RPMI7951 (cell line): ENCODE results near the gene KDM4B. TPM values are rescaled to one million over a fixed set of nuclear protein-coding genes. Genes with fewer than 3 reads are reported as not detected.
"Not testable (repeated sequence)": the region's sequence is repeated elsewhere in the genome, so short reads cannot be mapped to it uniquely, and the experiment has no call there.

ENCODE experiments used
- DNase-seq: peaks from one replicate; pipeline ENCODE4 v3.0.0-alpha.2; 2012; ENCODE audit warnings: low read depth
- total RNA-seq: library from RNA; depleted of rRNA; stranded (reverse); fragments of >200 nt; shearing (Covaris generic); gene quantifications from 2 replicates; pipeline ENCODE4 v1.2.3, GENCODE V29; 2014

The KDM4B gene
- total RNA-seq, 1 experiment from 2014 or later, result 6.2 TPM

DNA sequence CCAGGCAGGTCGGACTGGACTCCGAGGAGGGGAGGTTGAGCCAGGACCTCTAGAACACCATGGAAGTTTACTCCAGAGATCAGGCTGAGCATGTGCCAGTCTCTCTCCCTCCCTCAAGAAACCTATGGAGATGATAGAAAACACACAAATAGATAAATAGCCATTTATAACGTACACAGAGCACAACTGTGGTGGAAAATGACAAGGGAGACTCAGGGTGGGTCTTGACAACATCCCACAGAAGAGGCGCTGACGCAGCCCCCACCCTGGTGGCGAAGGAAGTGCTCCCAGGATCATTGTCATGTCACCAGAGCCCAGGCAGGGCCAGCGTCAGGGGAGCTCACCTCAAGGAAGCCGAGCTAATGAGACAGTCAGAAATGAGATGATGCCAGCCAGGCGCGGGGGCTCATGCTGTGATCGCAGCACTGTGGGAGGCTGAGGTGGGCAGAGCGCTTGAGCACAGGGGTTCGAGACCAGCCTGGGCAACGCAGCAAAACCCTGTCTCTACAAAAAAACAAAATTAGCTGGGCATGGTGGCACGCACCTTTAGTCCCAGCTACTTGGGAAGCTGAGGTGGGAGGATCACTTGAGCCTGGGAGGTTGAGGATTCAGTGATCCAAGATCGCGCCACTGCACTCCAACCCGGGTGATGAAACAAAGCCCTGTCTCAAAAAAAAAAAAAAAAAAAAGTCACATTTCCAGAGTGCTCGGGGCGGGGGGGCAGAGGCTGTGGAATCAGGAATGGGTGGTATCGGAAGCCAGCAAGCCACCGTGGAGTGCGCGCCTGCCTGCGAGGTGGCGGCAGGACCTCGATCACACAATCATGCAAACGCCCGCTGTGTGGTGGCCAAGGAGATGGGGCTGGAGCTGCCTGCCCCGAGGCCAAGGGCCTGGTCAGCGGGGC, 178.4 kb downstream of the KDM4B start:
- no peak for DNase-seq

DNA sequence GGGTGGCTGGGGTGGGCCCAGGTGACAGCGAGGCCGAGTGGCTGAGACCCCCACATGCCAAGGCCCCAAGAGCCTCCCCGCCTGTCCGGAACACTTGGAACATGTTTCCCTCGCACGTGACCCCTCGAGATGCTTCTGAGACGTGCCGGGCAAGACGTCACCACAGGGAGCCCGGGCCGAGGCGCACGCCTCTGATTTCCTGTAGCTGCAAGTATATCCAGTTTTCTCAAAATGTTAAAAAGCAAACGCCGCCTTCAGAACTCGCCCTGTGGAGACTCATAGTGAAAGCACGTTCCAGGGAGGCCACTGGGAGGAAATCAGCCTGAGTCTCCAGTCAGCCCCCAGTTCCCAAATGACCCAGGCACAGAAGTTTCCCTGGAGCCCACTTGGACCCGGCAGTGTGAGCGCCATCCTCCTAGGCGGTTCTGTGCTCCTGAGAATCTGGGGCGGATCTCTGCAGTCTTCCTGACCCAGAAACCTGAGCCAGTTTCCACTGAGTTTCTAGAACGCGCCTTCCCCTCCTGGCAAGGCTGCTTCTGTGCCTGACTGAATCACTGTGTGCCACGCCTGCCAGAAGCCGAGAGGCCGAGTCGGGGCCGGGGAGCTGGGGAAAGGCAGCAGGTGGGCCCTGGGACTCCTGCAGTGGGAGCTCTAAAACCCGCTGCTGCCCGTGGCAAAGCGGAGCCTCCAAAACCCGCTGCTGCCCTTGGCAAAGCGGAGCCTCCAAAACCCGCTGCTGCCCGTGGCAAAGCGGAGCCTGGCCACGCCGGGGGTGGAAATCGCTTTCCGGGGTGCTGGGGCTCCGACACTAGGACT, 179.3 kb downstream of the KDM4B start:
- DNase-seq, result no peak

DNA sequence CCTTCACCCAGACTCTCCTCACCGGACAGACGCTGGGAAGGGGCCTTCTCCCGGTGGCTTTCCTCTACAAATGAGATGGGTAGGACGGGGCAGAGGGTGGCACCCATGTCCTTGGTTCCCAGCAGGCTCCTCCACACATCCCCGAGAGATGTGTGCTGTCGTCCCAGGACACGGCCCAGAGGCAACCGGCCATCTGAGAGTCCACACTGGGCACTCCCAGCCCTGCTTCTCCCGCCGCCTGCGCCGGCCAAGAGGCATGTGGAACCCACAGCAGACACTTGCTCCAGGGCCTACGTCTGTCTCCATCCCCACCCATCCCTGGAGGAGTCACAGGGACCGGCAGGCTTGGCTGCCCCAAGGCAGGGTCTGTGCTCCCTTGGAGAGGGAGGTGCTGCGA, 179.9 kb downstream of the KDM4B start:
- no peak for DNase-seq

DNA sequence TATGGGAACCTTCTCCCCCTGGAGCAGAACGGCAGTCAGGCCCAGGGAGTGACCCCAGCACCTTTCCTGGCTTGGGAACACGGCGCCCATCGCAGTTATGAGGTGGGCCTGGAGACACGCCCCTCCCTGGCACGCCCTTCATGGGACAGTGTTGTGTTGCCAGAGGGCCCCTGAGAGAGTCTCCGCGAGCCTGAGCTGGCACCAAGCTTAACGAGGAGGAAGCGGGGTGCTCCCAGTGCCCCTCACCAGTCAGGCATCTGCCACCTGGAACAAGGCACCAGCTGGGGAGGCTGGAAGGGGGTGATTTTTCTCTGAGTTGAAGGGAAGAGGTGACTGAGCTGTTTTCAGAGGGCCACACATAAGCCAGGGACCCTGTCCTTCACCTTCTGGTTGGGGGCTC, 180.6 kb downstream of the KDM4B start:
- no peak for DNase-seq

DNA sequence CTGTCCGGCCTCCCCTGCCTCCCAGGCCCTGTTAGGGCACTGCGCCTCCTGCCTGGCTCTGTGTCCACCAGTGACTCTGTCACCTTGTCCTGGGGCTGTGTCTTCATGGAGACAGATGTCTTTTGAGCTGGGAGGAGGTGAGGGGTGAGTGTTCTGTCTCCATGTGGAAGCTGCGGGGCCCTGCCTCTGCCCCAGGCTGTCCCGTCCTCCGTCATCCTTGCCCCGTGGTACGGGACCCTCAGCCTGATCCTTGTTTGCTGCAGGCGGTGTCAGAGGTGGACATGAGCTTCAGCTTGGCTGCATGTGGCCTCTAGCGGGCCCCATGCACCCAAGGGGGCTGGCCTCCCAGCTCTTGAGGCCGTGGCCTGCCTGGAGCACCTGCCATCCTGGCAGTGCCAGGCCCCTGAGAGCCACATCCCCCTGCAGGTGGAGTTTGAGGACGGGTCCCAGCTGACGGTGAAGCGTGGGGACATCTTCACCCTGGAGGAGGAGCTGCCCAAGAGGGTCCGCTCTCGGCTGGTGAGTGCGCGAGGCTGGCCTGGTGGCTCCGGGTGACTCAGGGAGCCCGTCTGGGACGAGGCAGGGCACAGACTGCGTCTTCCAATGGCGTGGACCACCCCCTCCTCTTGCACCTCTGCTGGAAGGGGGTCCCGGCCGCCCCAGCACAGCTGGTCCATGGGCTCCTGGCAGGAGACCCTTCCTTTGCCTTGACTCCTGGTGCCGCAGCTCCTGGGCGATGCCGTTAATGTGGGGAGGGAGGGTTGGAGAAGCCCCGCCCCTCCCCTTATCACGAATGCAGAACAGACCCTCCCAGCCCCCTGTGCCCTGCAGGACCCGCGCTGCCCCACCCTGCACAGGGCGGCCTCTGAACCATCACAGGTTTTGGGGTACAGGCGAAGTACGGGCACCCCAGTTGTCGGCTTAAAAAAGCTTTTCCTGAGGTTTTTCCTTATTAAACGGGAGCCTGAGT, 181.3 kb downstream of the KDM4B start:
- DNase-seq, result no peak

DNA sequence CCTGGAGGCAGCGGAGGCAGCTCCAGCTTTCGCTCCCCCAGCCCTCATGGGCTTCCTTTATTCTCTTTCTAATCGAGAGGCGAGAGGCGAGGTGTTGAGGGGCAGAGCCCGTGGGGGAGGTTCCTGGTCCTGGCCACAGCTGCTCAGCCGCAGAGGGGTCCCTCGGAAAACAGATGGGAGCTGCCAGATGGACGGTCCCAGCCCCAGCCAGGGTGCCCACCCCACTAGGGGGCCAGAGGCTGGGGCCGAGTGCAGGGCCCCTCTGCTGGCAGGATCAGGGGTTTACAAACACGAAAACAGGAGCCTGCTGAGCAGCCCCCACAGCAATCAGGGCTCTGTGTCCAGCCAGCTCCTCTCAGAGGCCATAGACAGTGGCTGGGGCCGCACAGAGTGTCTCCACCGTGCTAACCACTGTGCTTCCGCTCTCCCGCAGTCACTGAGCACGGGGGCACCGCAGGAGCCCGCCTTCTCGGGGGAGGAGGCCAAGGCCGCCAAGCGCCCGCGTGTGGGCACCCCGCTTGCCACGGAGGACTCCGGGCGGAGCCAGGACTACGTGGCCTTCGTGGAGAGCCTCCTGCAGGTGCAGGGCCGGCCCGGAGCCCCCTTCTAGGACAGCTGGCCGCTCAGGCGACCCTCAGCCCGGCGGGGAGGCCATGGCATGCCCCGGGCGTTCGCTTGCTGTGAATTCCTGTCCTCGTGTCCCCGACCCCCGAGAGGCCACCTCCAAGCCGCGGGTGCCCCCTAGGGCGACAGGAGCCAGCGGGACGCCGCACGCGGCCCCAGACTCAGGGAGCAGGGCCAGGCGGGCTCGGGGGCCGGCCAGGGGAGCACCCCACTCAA, 182.2 kb downstream of the KDM4B start:
- no peak for DNase-seq

DNA sequence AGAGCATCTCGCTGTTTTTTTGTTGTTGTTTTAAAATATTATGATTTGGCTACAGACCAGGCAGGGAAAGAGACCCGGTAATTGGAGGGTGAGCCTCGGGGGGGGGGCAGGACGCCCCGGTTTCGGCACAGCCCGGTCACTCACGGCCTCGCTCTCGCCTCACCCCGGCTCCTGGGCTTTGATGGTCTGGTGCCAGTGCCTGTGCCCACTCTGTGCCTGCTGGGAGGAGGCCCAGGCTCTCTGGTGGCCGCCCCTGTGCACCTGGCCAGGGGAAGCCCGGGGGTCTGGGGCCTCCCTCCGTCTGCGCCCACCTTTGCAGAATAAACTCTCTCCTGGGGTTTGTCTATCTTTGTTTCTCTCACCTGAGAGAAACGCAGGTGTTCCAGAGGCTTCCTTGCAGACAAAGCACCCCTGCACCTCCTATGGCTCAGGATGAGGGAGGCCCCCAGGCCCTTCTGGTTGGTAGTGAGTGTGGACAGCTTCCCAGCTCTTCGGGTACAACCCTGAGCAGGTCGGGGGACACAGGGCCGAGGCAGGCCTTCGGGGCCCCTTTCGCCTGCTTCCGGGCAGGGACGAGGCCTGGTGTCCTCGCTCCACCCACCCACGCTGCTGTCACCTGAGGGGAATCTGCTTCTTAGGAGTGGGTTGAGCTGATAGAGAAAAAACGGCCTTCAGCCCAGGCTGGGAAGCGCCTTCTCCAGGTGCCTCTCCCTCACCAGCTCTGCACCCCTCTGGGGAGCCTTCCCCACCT, 183.3 kb downstream of the KDM4B start:
- DNase-seq, result no peak

DNA sequence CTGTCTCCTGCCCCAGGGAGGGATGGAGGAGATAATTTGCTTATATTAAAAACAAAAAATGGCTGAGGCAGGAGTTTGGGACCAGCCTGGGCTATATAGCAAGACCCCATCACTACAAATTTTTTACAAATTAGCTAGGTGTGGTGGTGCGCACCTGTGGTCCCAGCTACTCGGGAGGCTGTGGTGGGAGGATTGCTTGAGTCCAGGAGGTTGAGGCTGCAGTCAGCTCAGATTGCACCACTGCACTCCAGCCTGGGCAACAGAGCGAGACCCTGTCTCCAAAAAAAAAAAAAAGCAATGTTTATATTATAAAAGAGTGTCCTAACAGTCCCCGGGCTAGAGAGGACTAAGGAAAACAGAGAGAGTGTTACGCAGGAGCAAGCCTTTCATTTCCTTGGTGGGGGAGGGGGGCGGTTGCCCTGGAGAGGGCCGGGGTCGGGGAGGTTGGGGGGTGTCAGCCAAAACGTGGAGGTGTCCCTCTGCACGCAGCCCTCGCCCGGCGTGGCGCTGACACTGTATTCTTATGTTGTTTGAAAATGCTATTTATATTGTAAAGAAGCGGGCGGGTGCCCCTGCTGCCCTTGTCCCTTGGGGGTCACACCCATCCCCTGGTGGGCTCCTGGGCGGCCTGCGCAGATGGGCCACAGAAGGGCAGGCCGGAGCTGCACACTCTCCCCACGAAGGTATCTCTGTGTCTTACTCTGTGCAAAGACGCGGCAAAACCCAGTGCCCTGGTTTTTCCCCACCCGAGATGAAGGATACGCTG, 184.0 kb downstream of the KDM4B start:
- no peak for DNase-seq

DNA sequence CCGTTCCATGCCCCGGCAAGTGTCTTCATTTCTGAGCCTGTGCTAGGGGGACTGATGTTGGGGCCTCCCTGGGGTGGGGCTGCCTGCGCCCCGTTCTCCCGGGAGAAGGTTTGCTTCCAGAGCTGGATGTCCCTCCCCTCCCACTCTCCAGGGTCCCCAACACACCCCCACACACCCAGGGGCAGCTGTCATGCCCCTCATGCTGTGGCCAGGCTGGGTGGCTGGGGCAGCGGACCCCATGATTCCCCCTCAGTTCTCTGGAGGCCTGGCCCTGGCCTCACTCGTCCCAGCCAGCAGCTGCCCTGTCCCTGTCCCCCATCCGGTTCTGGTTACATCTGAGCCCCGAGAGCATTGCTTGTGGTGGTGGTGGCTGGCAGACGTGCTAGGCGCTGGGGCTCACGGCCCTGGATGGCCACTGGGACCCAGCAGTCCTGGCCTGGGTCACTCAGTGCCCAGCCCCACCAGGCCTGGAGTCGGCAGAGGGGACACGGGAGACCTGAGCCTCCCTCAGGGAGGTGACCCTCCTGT, 184.8 kb downstream of the KDM4B start:
- no peak for DNase-seq

DNA sequence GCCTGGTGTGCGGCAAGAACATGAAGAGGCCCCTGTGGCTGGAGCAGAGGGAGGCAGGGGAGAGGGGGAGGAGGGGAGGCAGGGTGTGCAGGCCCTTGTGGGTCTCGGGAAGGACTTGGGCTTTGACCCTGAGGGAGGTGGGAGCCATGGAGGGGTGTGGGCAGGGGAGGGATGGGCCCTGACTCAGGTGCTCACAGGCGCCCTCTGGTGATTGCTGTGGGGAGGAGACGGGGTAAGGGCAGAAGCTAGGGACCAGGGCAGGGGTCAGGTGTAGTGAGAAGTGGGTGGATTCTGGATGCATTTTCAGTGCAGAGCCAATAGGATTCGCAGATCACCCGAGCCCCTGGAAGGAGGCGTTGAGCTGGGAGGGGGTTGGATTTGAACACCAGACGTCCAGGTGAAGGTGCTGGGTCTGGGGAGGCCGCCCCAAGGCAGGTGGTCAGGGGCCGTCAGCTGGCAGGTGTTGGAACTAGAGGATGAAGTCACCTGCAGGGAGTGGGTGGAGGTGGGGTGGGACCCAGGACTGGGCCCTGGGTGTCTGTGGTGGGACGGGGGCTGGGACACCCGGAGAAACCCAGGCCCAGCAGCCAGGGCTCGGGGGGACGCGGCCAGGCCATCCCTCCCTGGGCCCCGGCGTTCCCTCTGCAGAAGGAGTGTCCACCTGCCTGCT, 185.4 kb downstream of the KDM4B start:
- no peak for DNase-seq

DNA sequence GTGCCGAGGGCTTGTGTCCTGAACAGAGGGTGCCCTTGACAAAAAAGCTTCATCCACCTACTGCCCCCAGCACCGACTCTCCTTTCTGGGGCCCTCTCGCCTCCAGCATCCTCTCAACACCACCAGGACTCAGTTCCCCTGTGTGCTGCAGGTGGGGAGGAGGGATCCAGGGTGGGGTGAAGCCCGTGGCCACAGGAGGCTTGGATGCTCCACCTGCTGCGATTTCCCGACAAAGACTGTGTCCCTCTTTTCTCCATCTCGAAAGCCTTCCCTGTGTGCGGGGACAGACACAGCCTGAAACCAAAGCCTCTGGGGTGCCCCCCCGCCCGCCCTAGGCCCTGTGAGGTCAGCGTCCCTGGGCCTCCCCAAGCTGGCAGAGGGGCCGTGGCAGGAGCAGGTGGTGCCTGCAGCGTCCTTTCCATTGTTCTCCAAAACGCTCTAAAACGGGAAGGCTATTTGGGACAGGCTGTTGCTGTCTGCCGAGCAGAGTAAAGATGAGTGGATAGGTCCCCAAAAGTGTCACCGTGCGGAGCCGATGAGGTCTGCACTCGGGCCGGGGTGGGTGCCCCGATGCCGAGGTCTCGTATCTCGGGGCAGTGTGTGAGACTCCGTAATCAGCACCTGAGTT, 186.0 kb downstream of the KDM4B start:
- DNase-seq, result no peak

DNA sequence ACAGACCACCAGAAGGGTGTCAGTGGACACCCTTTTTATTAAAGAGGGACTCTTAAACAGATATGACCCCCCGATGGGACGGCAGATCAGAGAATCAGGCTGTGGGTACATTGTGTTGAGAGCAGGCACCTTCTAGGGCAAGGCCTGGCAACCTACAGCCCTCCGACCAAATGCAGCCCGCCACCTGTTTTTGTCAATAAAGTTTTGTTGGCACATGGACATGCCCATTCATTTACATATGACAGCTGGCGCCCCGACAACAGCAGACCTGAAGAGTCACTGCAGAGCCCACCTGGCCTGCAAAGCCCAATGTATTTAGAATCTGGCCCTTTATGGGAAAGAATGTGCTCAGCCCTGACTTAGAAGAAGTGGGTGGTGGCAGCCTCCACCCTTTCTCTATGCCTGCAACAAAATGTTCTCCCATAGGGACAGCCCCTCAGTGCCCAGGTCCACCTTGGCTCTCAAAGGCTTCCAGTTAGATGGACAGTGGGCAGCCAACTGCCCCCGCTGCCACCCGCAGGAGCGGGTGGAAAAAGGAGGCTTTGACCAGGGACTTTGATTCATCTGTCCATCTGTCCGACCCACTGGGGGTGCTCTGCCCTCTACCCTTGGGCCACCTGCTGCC, 186.8 kb downstream of the KDM4B start:
- no peak for DNase-seq

DNA sequence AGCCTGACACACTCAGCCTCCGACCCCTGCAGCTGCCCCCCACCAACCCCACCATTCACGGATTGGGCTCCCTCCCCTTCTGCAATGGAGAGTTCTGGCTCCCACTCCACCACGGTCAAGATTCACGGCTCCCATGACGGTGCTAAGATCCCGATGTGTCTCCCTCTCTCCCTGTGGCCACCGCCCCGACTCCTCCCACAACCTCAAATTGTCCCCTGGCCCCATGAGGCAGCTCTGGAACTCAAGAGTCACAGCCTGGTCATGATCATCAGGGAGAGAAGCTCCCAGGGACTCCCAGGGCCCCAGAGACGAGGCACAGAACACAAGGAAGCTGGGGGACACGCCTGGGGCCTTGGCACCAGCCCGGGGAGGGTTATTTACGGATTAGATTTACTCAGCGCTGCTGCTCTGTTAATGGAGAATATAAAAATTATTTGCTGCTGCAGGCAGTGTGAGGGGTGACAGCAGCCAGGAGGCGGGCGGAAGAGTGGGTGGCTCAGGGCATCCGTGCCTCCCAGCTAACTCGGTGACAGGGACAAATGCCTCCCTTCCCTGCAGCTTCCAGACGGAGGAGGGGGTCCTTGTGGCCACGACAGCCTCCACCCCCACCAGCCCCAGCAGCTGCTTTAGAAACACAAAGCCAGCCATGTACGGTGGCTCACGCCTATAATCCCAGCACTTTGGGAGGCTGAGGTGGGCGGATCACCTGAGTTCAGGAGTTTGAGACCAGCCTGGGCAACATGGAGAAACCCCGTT, 187.5 kb downstream of the KDM4B start:
- peak; percentile 32 for DNase-seq

DNA sequence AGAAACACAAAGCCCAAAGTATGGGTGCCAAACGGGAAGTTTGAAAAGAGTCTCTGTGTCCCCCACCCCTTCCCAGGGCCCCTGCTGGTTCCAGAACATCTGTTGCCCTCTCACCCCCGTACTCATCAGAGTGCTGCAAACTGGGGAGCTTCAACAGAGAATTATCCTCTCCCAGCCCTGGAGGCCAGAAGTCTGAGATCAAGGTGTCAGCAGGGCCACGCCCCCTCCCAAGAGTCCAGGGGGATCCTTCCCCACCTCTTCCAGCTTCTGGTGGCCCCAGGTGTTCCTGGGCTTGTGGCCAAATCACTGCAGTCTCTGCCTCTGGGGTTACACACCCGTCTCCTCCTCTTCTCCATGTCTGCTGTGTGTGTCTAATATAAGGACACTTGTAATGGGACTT, 188.3 kb downstream of the KDM4B start:
- no peak for DNase-seq

DNA sequence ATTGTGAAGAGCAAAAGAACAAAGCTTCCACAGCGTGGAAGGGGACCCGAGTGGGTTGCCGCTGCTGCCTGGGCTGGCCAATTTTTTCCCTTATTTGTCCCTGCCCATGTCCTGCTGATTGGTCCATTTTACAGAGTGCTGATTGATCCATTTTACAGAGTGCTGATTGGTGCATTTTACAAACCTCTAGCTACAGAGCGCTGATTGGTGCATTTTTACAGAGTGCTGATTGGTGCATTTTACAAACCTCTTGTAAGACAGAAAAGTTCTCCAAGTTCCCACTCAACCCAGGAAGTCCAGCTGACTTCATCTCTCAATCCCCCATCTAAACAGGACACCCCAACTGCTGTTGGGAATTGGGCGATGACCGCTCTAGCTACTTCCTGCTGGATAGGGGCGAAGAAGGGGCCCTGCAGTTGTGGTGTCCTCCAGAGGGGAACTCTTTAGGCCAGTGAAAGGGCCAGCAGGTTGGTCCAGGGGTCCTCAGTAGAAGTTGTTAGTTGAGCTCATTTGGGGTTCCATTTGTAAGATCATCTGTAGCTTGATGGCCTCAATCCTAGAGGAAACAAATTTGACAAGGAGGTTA, 189.7 kb downstream of the KDM4B start:
- not testable (repeated sequence) for DNase-seq

DNA sequence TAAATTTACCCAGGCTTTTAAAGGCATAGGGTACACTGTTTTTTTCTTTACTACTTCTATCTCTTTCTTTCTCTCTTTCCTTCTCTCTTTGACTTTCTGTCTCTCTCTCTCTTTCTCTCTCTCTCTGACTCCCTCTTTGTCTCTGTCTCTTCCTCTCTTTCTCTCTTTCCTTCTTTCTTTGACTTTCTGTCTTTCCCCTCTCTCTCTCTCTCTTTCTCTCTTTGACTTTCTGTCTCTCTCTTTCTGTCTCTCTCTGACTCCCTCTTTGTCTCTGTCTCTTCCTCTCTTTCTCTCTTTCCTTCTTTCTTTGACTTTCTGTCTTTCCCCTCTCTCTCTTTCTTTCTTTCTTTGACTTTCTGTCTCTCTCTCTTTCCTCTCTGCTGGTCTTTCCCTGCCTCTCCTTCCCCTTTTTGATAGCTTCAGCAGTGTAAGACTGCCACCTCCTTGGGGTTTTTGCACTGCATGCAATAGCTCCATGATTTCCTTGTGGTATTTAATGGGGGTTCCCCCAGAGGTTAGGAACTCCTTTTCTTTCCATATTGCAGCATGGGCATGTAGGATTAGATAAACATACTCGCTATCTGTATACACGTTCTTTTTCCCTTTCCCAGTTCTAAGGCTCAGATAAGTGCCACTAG, 191.4 kb downstream of the KDM4B start:
- DNase-seq, result not testable (repeated sequence)
